Breast epithelium (tissue), 4 donors: ENCODE data around the gene UBE2K. TPM values are rescaled to one million over a fixed set of nuclear protein-coding genes. Genes with fewer than 3 reads are reported as not detected.

Source experiments
- DNase-seq, 2 donors: peaks; one replicate each; pipeline ENCODE4 v3.0.0-alpha.2; 2019; ENCODE audit warnings: low spot score in 2 of 2
- H3K27ac ChIP-seq, 2 donors: fragments of 200-600 bp; sonication (generic) in 1 of 2; one replicate each; pipeline ENCODE4 v1.5.1; 2016 to 2019; ENCODE audit warnings: mild to moderate bottlenecking in 1 of 2
- H3K27me3 ChIP-seq, 2 donors: fragments of 200-600 bp; sonication (generic) in 1 of 2; one replicate each; pipeline versions ENCODE4 v1.5.1 to v1.6.0; 2017 to 2019; ENCODE audit warnings: control low read depth in 1 of 2, mild to moderate bottlenecking in 1 of 2
- H3K36me3 ChIP-seq: fragments of 200-600 bp; one replicate; pipeline ENCODE4 v1.5.1; 2019
- H3K4me1 ChIP-seq, 2 donors: fragments of 200-600 bp; sonication (generic); one replicate each; pipeline ENCODE4 v1.5.1; 2016 to 2019; ENCODE audit warnings: control low read depth in 1 of 2
- H3K4me3 ChIP-seq, 3 donors: fragments of 200-600 bp; sonication (generic); 1 replicate in 2 of 3; 2 replicates in 1 of 3; pipeline ENCODE4 v1.5.1; 2016 to 2019; ENCODE audit warnings: mild to moderate bottlenecking in 3 of 3, moderate library complexity in 2 of 3
- H3K9me3 ChIP-seq, 2 donors: fragments of 200-600 bp; sonication (generic) in 1 of 2; one replicate each; pipeline ENCODE4 v1.5.1; 2016 to 2019; ENCODE audit warnings: control low read depth in 1 of 2
- POLR2A ChIP-seq: fragments of 450-650 bp; IDR thresholded peaks from one replicate; pipeline ENCODE4 v1.6.1; 2016; ENCODE audit warnings: antibody characterized with exemption, mild to moderate bottlenecking, moderate library complexity
- POLR2AphosphoS5 ChIP-seq, 3 donors: sonication (generic); formaldehyde crosslinking; IDR thresholded peaks; one replicate each; pipeline ENCODE4 v1.6.1; 2017; ENCODE audit warnings: antibody characterized with exemption in 3 of 3
- intact Hi-C: fragments of 100-400 bp; cut with DNase I; formaldehyde crosslinking; loops from one replicate; pipeline ENCODE4 v1.15.1; 2023; ENCODE audit warnings: low total_unique reads
- total RNA-seq, 3 donors: library from RNA; depleted of rRNA; stranded (reverse); fragments of >200 nt; gene quantifications; one replicate each; pipeline ENCODE4 v1.1.0, GENCODE V29; 2016
- TF ChIP-seq, protein P1 (sequence below), 3 donors: fragments of 450-650 bp; IDR thresholded peaks; one replicate each; pipeline ENCODE4 v1.5.1; 2016 to 2017; ENCODE audit warnings: antibody characterized with exemption in 3 of 3, mild to moderate bottlenecking in 3 of 3, moderate library complexity in 3 of 3

Gene UBE2K
- total RNA-seq, 3 donors from 2014 or later, result 28.5 to 31.0 (median 29.9) TPM

DNA sequence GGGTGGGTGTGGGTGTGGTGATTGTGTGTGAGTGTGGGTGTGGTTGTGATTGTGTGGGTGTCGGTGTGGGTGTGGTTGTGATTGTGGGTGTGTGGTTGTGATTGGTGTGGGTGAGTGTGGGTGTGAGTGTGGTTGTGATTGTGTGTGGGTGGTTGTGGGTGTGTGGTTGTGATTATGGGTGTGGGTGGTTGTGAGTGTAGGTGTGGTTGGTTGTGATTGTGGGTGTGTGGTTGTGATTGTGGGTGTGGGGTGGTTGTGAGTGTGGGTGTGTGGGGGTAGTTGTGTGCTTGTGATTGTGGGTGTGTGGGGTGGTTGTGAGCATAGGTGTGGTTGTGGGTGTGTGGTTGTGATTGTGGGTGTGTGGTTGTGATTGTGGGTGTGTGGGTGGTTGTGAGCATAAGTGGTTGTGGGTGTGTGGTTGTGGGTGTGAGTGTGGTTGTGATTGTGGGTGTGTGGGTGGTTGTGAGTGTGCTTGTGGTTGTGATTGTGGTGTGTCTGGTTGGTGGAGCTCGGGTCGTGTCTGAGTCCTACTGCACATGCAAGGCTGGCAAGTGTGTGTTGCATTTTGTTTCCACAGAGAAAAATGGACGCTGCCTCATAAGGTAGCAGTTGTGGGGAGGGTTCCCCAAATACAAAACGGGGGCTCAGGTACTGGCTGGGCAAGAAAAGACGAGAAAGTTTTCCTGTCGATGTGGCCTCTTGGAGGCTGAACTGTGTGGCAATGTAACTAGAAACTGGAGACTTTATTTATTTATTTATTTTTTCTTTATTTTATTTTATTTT lies 116.7 kb downstream of the UBE2K start:
- Histone ChIP-seq H3K27me3 (no peaks in the 10 kb centered on the region), H3K36me3 (no peaks in the 10 kb centered on the region), H3K4me3 (no peak overlapping the region), H3K4me1 (no peaks in the 10 kb centered on the region), H3K9me3 (no peaks in the 10 kb centered on the region), H3K27ac (no peak overlapping the region)
- DNase-seq, result no peak
- intact Hi-C loops, result no loop called here
- TF ChIP-seq POLR2A, result no peak
- TF ChIP-seq POLR2AphosphoS5 (IDR thresholded peaks at IDR 0.05), result no peak
- TF ChIP-seq, protein P1, sequence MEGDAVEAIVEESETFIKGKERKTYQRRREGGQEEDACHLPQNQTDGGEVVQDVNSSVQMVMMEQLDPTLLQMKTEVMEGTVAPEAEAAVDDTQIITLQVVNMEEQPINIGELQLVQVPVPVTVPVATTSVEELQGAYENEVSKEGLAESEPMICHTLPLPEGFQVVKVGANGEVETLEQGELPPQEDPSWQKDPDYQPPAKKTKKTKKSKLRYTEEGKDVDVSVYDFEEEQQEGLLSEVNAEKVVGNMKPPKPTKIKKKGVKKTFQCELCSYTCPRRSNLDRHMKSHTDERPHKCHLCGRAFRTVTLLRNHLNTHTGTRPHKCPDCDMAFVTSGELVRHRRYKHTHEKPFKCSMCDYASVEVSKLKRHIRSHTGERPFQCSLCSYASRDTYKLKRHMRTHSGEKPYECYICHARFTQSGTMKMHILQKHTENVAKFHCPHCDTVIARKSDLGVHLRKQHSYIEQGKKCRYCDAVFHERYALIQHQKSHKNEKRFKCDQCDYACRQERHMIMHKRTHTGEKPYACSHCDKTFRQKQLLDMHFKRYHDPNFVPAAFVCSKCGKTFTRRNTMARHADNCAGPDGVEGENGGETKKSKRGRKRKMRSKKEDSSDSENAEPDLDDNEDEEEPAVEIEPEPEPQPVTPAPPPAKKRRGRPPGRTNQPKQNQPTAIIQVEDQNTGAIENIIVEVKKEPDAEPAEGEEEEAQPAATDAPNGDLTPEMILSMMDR (IDR thresholded peaks at IDR 0.05), result no peak

DNA sequence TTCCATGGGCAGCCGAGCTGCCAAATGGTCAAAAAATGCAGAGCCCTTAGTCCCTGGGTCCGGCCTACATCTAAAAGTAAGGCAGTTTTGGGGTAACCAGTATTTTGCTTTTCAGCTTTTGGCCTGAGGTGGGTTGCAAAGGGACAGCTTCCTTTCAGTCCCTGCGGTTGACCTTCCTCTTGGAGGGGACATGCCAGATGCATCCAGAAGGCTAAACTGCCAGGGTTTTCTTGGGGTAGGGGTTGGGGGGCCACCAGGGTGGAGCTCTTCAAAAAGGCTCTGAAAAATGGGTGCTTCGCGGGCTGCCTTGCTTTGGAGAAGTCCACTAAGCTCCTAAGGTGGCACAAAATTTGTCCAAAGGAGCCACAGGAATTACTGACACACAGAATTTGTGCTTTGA lies 120.7 kb downstream of the UBE2K start:
- H3K27ac ChIP-seq, result no peak overlapping the region
- H3K9me3 ChIP-seq, result no peaks in the 10 kb centered on the region
- H3K36me3 ChIP-seq, result no peaks in the 10 kb centered on the region
- H3K4me1 ChIP-seq, result no peaks in the 10 kb centered on the region
- TF ChIP-seq POLR2AphosphoS5 (IDR thresholded peaks at IDR 0.05) (no peak), POLR2A (no peak)
- H3K27me3 ChIP-seq, result no peaks in the 10 kb centered on the region
- no peak overlapping the region for H3K4me3 ChIP-seq
- DNase-seq, result no peak
- intact Hi-C loops, result no loop called here

DNA sequence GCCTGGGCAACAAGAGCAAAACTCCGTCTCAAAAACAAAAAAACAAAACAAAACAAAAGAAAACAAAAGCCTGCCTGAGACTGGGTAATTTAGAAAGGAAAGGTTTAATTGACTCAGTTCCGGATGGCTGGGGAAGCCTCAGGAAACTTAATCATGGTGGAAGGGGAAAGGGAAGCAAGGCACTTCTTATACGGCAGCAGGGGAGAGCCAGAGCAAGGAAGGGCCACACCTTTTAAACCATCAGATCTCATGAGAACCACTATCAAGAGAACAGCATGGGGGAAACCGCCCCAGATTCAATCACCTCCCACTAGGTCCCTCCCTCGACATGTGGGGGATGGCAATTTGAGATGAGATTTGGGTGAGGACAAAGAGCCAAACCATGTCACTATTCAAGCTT lies 122.2 kb downstream of the UBE2K start:
- H3K36me3 ChIP-seq, result peaks cover 3% of the 10 kb centered on the region
- intact Hi-C loops, result no loop called here
- no peak overlapping the region for H3K4me3 ChIP-seq
- TF ChIP-seq, protein P1 (IDR thresholded peaks at IDR 0.05), result no peak
- TF ChIP-seq POLR2AphosphoS5 (IDR thresholded peaks at IDR 0.05), result no peak
- no peak for TF ChIP-seq POLR2A
- no peak overlapping the region for H3K27ac ChIP-seq
- no peak for DNase-seq
- no peaks in the 10 kb centered on the region for H3K4me1 ChIP-seq
- no peaks in the 10 kb centered on the region for H3K9me3 ChIP-seq
- no peaks in the 10 kb centered on the region for H3K27me3 ChIP-seq

GRCh38 chr4:39821951-39822350 lies 124.0 kb downstream of the UBE2K start:
- H3K27ac ChIP-seq, result no peak overlapping the region
- TF ChIP-seq, protein P1 (IDR thresholded peaks at IDR 0.05), result no peak
- TF ChIP-seq POLR2A (no peak), POLR2AphosphoS5 (IDR thresholded peaks at IDR 0.05) (no peak)
- no peaks in the 10 kb centered on the region for H3K27me3 ChIP-seq
- peaks cover 3% of the 10 kb centered on the region for H3K36me3 ChIP-seq
- no peaks in the 10 kb centered on the region for H3K9me3 ChIP-seq
- no peaks in the 10 kb centered on the region for H3K4me1 ChIP-seq
- intact Hi-C loops, result no loop called here
- no peak overlapping the region for H3K4me3 ChIP-seq
- no peak for DNase-seq

- Histone ChIP-seq H3K4me3 (no peak overlapping the region), H3K9me3 (no peaks in the 10 kb centered on the region), H3K27me3 (no peaks in the 10 kb centered on the region), H3K4me1 (no peaks in the 10 kb centered on the region), H3K27ac (no peak overlapping the region), H3K36me3 (peaks cover 3% of the 10 kb centered on the region)
- intact Hi-C loops, result no loop called here
- no peak for DNase-seq
- TF ChIP-seq POLR2AphosphoS5 (IDR thresholded peaks at IDR 0.05), result no peak
- TF ChIP-seq, protein P1 (IDR thresholded peaks at IDR 0.05), result no peak
- no peak for TF ChIP-seq POLR2A
Observed at GRCh38 chr4:39822662-39823061, 124.7 kb downstream of the UBE2K start.
